Neural crest cell (in vitro differentiated cells): ENCODE data around the gene KLHL30. TPM values are rescaled to one million over a fixed set of nuclear protein-coding genes. Genes with fewer than 3 reads are reported as not detected.
A peak's percentile ranks its signal among the peaks of the same experiment; 100 is the strongest.

Experiments used
- DNase-seq: peaks from one replicate; pipeline ENCODE4 v3.0.0; 2021; ENCODE audit warnings: low read depth, mixed read lengths, low spot score
- H3K27ac Mint-ChIP-seq: one replicate; pipeline ENCODE4 v1.8.0; 2021; ENCODE audit warnings: mild to moderate bottlenecking, mixed read lengths; ENCODE audit not compliant: unreplicated experiment
- H3K27me3 Mint-ChIP-seq: 2 replicates; pipeline ENCODE4 v1.8.0; 2021; ENCODE audit warnings: low read depth, mild to moderate bottlenecking, mixed read lengths
- H3K36me3 Mint-ChIP-seq: 2 replicates; pipeline ENCODE4 v1.8.0; 2021; ENCODE audit warnings: low read depth, mild to moderate bottlenecking, mixed read lengths
- H3K4me1 Mint-ChIP-seq: 2 replicates; pipeline ENCODE4 v1.8.0; 2021; ENCODE audit warnings: mixed read lengths
- H3K4me3 Mint-ChIP-seq: one replicate; pipeline ENCODE4 v1.8.0; 2021; ENCODE audit warnings: mild to moderate bottlenecking, mixed read lengths
- H3K9me3 Mint-ChIP-seq: 2 replicates; pipeline ENCODE4 v1.8.0; 2021; ENCODE audit warnings: mixed read lengths
- CTCF ChIP-seq: fragments of 200-600 bp; sonication (generic); conservative IDR thresholded peaks from 2 replicates; pipeline ENCODE4 v1.5.0; 2021; ENCODE audit warnings: antibody characterized with exemption, mild to moderate bottlenecking
- total RNA-seq: library from RNA; stranded (reverse); gene quantifications from 2 replicates; pipeline ENCODE4 v1.2.1, GENCODE V29; 2021

KLHL30 gene
- total RNA-seq, 1 donor from 2014 or later, result 0.23 TPM

GRCh38 chr2:238151628-238152235 lies 13.3 kb downstream of the KLHL30 start:
- TF ChIP-seq CTCF, result no peak
- Mint-ChIP-seq H3K27ac (no peak overlapping the region), H3K4me1 (no peaks in the 10 kb centered on the region), H3K9me3 (no peaks in the 10 kb centered on the region), H3K4me3 (no peak overlapping the region), H3K27me3 (no peaks in the 10 kb centered on the region), H3K36me3 (no peaks in the 10 kb centered on the region)
- no peak for DNase-seq

- no peak for DNase-seq
- TF ChIP-seq CTCF, result peak; percentile 12
- H3K27me3 Mint-ChIP-seq, result no peaks in the 10 kb centered on the region
- no peak overlapping the region for H3K4me3 Mint-ChIP-seq
- H3K4me1 Mint-ChIP-seq, result no peaks in the 10 kb centered on the region
- no peaks in the 10 kb centered on the region for H3K9me3 Mint-ChIP-seq
- no peak overlapping the region for H3K27ac Mint-ChIP-seq
- no peaks in the 10 kb centered on the region for H3K36me3 Mint-ChIP-seq
Measured at GRCh38 chr2:238152771-238153688, 14.6 kb downstream of the KLHL30 start.

GRCh38 chr2:238154570-238154969 lies 16.1 kb downstream of the KLHL30 start:
- H3K4me3 Mint-ChIP-seq, result no peak overlapping the region
- H3K9me3 Mint-ChIP-seq, result no peaks in the 10 kb centered on the region
- TF ChIP-seq CTCF, result no peak
- H3K4me1 Mint-ChIP-seq, result peaks cover 4% of the 10 kb centered on the region
- no peak overlapping the region for H3K27ac Mint-ChIP-seq
- H3K27me3 Mint-ChIP-seq, result peaks cover 5% of the 10 kb centered on the region
- no peak for DNase-seq
- no peaks in the 10 kb centered on the region for H3K36me3 Mint-ChIP-seq

- H3K36me3 Mint-ChIP-seq, result no peaks in the 10 kb centered on the region
- peaks cover 4% of the 10 kb centered on the region for H3K4me1 Mint-ChIP-seq
- no peak for DNase-seq
- no peak overlapping the region for H3K27ac Mint-ChIP-seq
- H3K27me3 Mint-ChIP-seq, result peaks cover 10% of the 10 kb centered on the region
- H3K9me3 Mint-ChIP-seq, result no peaks in the 10 kb centered on the region
- no peak overlapping the region for H3K4me3 Mint-ChIP-seq
- no peak for TF ChIP-seq CTCF
Measured at GRCh38 chr2:238155051-238155760, 16.7 kb downstream of the KLHL30 start.

- Mint-ChIP-seq H3K4me1 (peaks cover 9% of the 10 kb centered on the region), H3K27ac (no peak overlapping the region), H3K36me3 (no peaks in the 10 kb centered on the region), H3K27me3 (peaks cover 15% of the 10 kb centered on the region), H3K9me3 (no peaks in the 10 kb centered on the region), H3K4me3 (no peak overlapping the region)
- TF ChIP-seq CTCF, result no peak
- DNase-seq, result no peak
Measured at GRCh38 chr2:238155761-238156694, 17.6 kb downstream of the KLHL30 start.
